Measurements from ENCODE around the gene TRIM74.
A peak's percentile ranks its signal among the peaks of the same experiment; 100 is the strongest.
"Not testable (repeated sequence)": the region's sequence is repeated elsewhere in the genome, so short reads cannot be mapped to it uniquely, and the experiment has no call there.

The TRIM74 gene

GRCh38 chr7:72968980-72969516, at the start of gene TRIM74:
TRIM74 (minus strand) TSS chr7:72969466; CDS start chr7:72966157, 3,309 bp downstream.
- not testable (repeated sequence) for H3K9me3 ChIP-seq (ENCODE audit: control insufficient read depth in 5 of 5, low read length in 5 of 5); H3K4me1 ChIP-seq (ENCODE audit: control insufficient read depth in 5 of 5, insufficient read depth in 5 of 5, low read length in 5 of 5); H3K9ac ChIP-seq (ENCODE audit: low read length in 5 of 5); H3K36me3 ChIP-seq (ENCODE audit: control insufficient read depth in 5 of 5, insufficient read depth in 5 of 5, low read length in 5 of 5); H3K4me3 ChIP-seq (ENCODE audit: low read depth in 1 of 5, low read length in 5 of 5); H3K27me3 ChIP-seq (ENCODE audit: control insufficient read depth in 5 of 5, insufficient read depth in 4 of 5, low read length in 5 of 5); H3K27ac ChIP-seq (ENCODE audit: low read depth, low read length)

DNA sequence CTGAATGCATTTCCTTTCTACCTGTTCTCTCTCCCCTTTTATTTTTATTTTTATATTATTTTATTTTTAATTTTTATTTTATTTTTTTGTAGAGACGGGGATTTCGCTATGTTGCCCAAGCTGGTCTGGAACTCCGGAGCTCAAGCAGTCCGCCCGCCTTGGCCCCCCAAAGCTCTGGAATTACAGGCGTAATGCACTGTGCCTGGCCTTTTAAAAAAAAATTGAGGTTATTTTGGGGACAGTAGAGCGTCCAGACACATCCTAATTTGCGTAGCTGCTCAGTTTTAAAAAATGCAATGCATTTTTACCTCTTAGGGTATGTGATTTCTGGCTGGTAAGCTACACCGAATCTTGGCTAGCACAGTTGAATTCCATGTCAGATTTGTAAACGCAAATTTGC, 37.2 kb upstream of the TRIM74 start:
- H3K9me3 ChIP-seq (ENCODE audit: control insufficient read depth in 5 of 5, low read length in 5 of 5): not testable (repeated sequence)

GRCh38 chr7:73005693-73006447, 36.6 kb upstream of the TRIM74 start:
- not testable (repeated sequence) for H3K36me3 ChIP-seq (ENCODE audit: control insufficient read depth in 5 of 5, insufficient read depth in 5 of 5, low read length in 5 of 5); H3K4me1 ChIP-seq (ENCODE audit: control insufficient read depth in 5 of 5, insufficient read depth in 5 of 5, low read length in 5 of 5); H3K27me3 ChIP-seq (ENCODE audit: control insufficient read depth in 5 of 5, insufficient read depth in 4 of 5, low read length in 5 of 5); H3K9me3 ChIP-seq (ENCODE audit: control insufficient read depth in 5 of 5, low read length in 5 of 5)
- Histone ChIP-seq H3K4me3 (ENCODE audit: low read depth in 1 of 5, low read length in 5 of 5) (peak overlapping the region; percentile 53 to 79 (median 68)), H3K9ac (ENCODE audit: low read length in 5 of 5) (peak overlapping the region in 2 of 5 donors; percentile 75 to 80), H3K27ac (ENCODE audit: low read depth, low read length) (peak overlapping the region; percentile 62)

More for the DNA sequence above, 37.2 kb upstream of the TRIM74 start:
- not testable (repeated sequence) for H3K4me1 ChIP-seq (ENCODE audit: control insufficient read depth in 5 of 5, insufficient read depth in 5 of 5, low read length in 5 of 5); H3K36me3 ChIP-seq (ENCODE audit: control insufficient read depth in 5 of 5, insufficient read depth in 5 of 5, low read length in 5 of 5); H3K27me3 ChIP-seq (ENCODE audit: control insufficient read depth in 5 of 5, insufficient read depth in 4 of 5, low read length in 5 of 5); H3K9ac ChIP-seq (ENCODE audit: low read length in 5 of 5)
- H3K4me3 ChIP-seq (ENCODE audit: low read depth in 1 of 5, low read length in 5 of 5): peak overlapping the region in 1 of 5 donors; percentile 36
- peak overlapping the region; percentile 62 for H3K27ac ChIP-seq (ENCODE audit: low read depth, low read length)

DNA sequence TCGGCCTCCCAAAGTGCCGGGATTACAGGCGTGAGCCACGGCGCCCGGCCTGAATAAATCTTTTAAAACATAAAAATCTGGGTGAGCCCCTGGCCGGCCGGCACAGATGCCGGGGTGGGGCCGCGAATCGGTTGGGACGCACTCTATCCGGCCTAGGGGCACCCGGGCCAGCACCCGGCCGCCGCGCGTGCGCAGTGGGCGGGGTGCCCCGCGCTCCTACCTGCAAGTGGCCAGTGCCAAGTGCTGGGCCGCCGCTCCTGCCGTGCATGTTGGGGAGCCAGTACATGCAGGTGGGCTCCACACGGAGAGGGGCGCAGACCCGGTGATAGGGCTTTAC, 36.1 kb upstream of the TRIM74 start:
- Histone ChIP-seq H3K9ac (ENCODE audit: low read length in 5 of 5) (peak overlapping the region in 2 of 5 donors; percentile 75 to 80), H3K4me3 (ENCODE audit: low read depth in 1 of 5, low read length in 5 of 5) (peak overlapping the region; percentile 53 to 79 (median 67)), H3K27ac (ENCODE audit: low read depth, low read length) (peak overlapping the region; percentile 62)
- H3K4me1 ChIP-seq (ENCODE audit: control insufficient read depth in 5 of 5, insufficient read depth in 5 of 5, low read length in 5 of 5); H3K27me3 ChIP-seq (ENCODE audit: control insufficient read depth in 5 of 5, insufficient read depth in 4 of 5, low read length in 5 of 5); H3K9me3 ChIP-seq (ENCODE audit: control insufficient read depth in 5 of 5, low read length in 5 of 5); H3K36me3 ChIP-seq (ENCODE audit: control insufficient read depth in 5 of 5, insufficient read depth in 5 of 5, low read length in 5 of 5): not testable (repeated sequence)

- not testable (repeated sequence) for H3K36me3 ChIP-seq (ENCODE audit: control insufficient read depth in 5 of 5, insufficient read depth in 5 of 5, low read length in 5 of 5); H3K9ac ChIP-seq (ENCODE audit: low read length in 5 of 5); H3K4me1 ChIP-seq (ENCODE audit: control insufficient read depth in 5 of 5, insufficient read depth in 5 of 5, low read length in 5 of 5); H3K27ac ChIP-seq (ENCODE audit: low read depth, low read length); H3K4me3 ChIP-seq (ENCODE audit: low read depth in 1 of 5, low read length in 5 of 5); H3K27me3 ChIP-seq (ENCODE audit: control insufficient read depth in 5 of 5, insufficient read depth in 4 of 5, low read length in 5 of 5); H3K9me3 ChIP-seq (ENCODE audit: control insufficient read depth in 5 of 5, low read length in 5 of 5)
Observed at GRCh38 chr7:72997887-72998468, 28.7 kb upstream of the TRIM74 start.

DNA sequence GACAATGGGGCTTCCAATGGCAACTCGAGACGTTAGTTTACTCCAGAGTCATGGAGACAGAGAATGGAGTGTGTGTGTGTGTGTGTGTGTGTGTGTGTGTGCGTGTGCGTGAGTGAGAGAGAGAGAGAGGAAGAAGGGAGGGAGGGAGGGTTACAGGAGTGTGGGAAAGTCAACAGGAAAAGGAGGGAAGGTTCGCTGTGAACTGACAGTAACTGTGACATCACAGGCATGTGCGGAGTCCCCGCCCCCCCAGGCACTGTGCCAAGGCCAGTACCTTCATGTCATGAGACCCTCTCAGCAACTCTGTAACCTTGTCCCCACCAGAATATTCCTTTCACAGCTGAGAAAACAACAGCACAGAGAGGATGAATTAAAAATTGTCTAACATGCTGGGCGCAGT, 28.2 kb upstream of the TRIM74 start:
- not testable (repeated sequence) for H3K27me3 ChIP-seq (ENCODE audit: control insufficient read depth in 5 of 5, insufficient read depth in 4 of 5, low read length in 5 of 5); H3K4me1 ChIP-seq (ENCODE audit: control insufficient read depth in 5 of 5, insufficient read depth in 5 of 5, low read length in 5 of 5); H3K27ac ChIP-seq (ENCODE audit: low read depth, low read length); H3K36me3 ChIP-seq (ENCODE audit: control insufficient read depth in 5 of 5, insufficient read depth in 5 of 5, low read length in 5 of 5); H3K9ac ChIP-seq (ENCODE audit: low read length in 5 of 5); H3K9me3 ChIP-seq (ENCODE audit: control insufficient read depth in 5 of 5, low read length in 5 of 5); H3K4me3 ChIP-seq (ENCODE audit: low read depth in 1 of 5, low read length in 5 of 5)

- H3K9ac ChIP-seq (ENCODE audit: low read length in 5 of 5); H3K4me1 ChIP-seq (ENCODE audit: control insufficient read depth in 5 of 5, insufficient read depth in 5 of 5, low read length in 5 of 5); H3K36me3 ChIP-seq (ENCODE audit: control insufficient read depth in 5 of 5, insufficient read depth in 5 of 5, low read length in 5 of 5); H3K4me3 ChIP-seq (ENCODE audit: low read depth in 1 of 5, low read length in 5 of 5); H3K9me3 ChIP-seq (ENCODE audit: control insufficient read depth in 5 of 5, low read length in 5 of 5); H3K27me3 ChIP-seq (ENCODE audit: control insufficient read depth in 5 of 5, insufficient read depth in 4 of 5, low read length in 5 of 5); H3K27ac ChIP-seq (ENCODE audit: low read depth, low read length): not testable (repeated sequence)
Observed at GRCh38 chr7:72995484-72995883, 26.2 kb upstream of the TRIM74 start.

GRCh38 chr7:72990146-72990913, 21.1 kb upstream of the TRIM74 start:
- H3K4me1 ChIP-seq (ENCODE audit: control insufficient read depth in 5 of 5, insufficient read depth in 5 of 5, low read length in 5 of 5); H3K27ac ChIP-seq (ENCODE audit: low read depth, low read length); H3K9me3 ChIP-seq (ENCODE audit: control insufficient read depth in 5 of 5, low read length in 5 of 5); H3K9ac ChIP-seq (ENCODE audit: low read length in 5 of 5); H3K27me3 ChIP-seq (ENCODE audit: control insufficient read depth in 5 of 5, insufficient read depth in 4 of 5, low read length in 5 of 5); H3K36me3 ChIP-seq (ENCODE audit: control insufficient read depth in 5 of 5, insufficient read depth in 5 of 5, low read length in 5 of 5); H3K4me3 ChIP-seq (ENCODE audit: low read depth in 1 of 5, low read length in 5 of 5): not testable (repeated sequence)

DNA sequence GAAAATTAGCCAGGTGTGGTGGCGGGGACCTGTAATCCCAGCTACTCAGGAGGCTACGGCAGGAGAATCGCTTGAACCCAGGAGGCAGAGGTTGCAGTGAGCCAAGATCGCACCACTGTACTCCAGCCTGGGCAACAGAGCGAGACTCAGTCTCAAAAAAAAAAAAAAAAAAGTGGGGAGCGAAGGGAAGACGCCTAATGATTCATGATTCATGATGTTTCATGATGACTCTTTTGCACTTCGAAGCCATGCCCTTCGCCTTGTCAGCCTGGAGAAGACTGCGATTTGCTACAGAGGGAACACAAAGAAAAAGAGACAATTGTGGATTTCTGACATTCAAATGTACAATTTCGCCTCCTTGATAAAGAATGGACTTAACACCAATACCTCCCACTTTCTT, 12.8 kb upstream of the TRIM74 start:
- not testable (repeated sequence) for H3K9me3 ChIP-seq (ENCODE audit: control insufficient read depth in 5 of 5, low read length in 5 of 5); H3K4me1 ChIP-seq (ENCODE audit: control insufficient read depth in 5 of 5, insufficient read depth in 5 of 5, low read length in 5 of 5); H3K27ac ChIP-seq (ENCODE audit: low read depth, low read length); H3K27me3 ChIP-seq (ENCODE audit: control insufficient read depth in 5 of 5, insufficient read depth in 4 of 5, low read length in 5 of 5); H3K4me3 ChIP-seq (ENCODE audit: low read depth in 1 of 5, low read length in 5 of 5); H3K36me3 ChIP-seq (ENCODE audit: control insufficient read depth in 5 of 5, insufficient read depth in 5 of 5, low read length in 5 of 5); H3K9ac ChIP-seq (ENCODE audit: low read length in 5 of 5)

GRCh38 chr7:72980382-72980781, 11.1 kb upstream of the TRIM74 start:
- H3K27me3 ChIP-seq (ENCODE audit: control insufficient read depth in 5 of 5, insufficient read depth in 4 of 5, low read length in 5 of 5); H3K36me3 ChIP-seq (ENCODE audit: control insufficient read depth in 5 of 5, insufficient read depth in 5 of 5, low read length in 5 of 5); H3K27ac ChIP-seq (ENCODE audit: low read depth, low read length); H3K4me3 ChIP-seq (ENCODE audit: low read depth in 1 of 5, low read length in 5 of 5); H3K4me1 ChIP-seq (ENCODE audit: control insufficient read depth in 5 of 5, insufficient read depth in 5 of 5, low read length in 5 of 5); H3K9me3 ChIP-seq (ENCODE audit: control insufficient read depth in 5 of 5, low read length in 5 of 5); H3K9ac ChIP-seq (ENCODE audit: low read length in 5 of 5): not testable (repeated sequence)
